Activated CD4-positive, alpha-beta T cell treated with anti-CD3 and anti-CD28 coated beads, Interleukin-2, Interleukin-4, amounts not matched to agents 100 ng/mL and 50 ng/mL, durations not matched to agents 16 hours and 8 hours (primary cell): Measurements from ENCODE around the gene C1orf159.
"Not testable (repeated sequence)": the region's sequence is repeated elsewhere in the genome, so short reads cannot be mapped to it uniquely, and the experiment has no call there.

ENCODE experiments used
- DNase-seq: peaks from one replicate; pipeline ENCODE4 v3.0.0-alpha.2; 2020; ENCODE audit warnings: low spot score

Gene C1orf159

GRCh38 chr1:1118011-1118875, 2.4 kb upstream of the C1orf159 start:
- no peak for DNase-seq

DNA sequence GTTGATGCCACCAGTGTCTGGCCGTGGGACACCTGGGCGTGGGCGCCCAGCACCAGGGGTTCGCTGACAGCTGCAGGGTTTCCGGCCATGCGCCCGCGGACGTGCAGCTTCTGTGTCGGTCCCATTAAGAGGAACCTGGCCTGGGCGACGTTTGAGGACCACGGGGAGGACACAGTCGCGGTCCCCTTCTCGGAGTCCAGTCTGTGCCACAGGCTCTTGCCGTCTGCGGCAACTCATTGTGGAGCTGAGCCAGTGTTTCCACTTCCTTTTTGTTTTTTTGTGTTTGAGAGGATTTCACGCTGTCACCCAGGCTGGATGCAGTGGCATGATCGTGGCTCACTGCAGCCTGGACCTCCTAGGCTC, 1.6 kb upstream of the C1orf159 start:
- DNase-seq, result no peak

- DNase-seq, result no peak
Observed at GRCh38 chr1:1116701-1117468, 996 bp upstream of the C1orf159 start.

GRCh38 chr1:1115136-1115785, 628 bp downstream of the C1orf159 start:
- no peak for DNase-seq

GRCh38 chr1:1114431-1114830, 1.5 kb downstream of the C1orf159 start:
- DNase-seq, result no peak

DNA sequence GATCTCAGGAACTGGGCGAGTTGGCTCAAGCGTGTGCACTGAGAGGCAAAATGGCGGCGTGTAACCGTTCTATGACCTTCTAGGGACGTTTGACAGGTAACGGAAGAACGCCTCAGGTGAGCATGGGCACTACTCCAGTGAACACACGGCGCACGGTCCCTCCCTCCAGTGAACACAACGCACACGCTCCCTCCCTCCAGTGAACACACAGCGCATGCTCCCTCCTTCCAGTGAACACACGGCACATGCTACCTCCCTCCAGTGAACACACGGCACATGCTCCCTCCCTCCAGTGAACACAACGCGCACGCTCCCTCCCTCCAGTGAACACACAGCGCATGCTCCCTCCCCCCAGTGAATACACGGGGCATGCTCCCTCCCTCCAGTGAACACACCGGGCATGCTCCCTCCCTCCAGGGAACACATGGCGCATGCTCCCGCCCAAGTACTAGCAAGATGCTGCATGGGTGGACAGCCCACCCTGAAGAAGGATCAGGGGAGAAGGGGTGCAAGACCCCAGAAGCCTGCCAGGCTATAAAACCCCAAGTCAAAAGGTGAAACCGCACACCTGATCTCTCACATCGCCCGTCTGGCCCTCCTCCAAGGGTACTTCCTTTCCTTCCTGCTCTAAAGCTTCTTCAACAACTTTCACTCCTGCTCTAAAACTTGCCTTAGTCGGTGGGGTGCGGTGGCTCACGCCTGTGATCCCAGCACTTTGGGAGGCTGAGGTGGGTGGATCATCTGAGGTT, 3.5 kb downstream of the C1orf159 start:
- no peak for DNase-seq

- no peak for DNase-seq
Observed at GRCh38 chr1:1111516-1112236, 4.2 kb downstream of the C1orf159 start.

DNA sequence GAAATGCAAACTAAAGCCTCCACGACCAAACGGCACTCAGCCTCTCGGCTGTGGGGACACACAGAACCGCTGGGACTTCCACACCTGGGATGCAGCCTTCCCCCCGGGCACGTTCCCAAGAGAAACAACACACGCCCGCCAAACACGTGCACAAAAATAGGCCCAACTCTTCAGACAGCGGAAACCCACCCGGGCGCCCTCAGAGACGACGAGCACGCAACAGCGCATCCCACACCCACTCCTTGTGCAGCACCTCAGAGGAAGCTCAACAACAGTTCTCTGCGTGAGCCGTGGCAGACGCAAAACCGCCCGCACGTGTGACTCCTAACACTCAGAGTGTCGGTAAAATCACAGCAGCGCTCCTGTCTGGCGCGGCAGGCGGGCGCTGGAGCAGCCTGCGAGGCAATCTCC, 5.3 kb downstream of the C1orf159 start:
- DNase-seq, result no peak

DNA sequence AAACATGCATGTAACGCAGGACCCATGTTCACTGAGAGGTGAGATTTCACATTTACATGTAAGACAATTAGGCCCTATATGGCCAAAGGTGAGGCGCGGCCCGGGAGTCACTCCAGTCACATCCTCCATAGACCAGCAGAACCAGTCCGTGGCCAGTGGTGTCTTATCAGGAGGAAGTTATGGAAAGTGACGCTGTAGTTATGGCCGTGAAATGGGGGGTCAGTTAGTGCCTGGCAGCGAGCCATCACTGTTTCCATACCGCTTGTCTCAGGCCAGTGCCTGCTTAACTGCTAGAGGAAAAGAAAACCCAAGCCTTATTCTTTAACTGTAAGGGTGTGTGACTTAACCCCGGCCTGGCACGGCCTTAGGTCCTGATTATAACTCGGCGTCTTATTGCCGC, 6.1 kb downstream of the C1orf159 start:
- DNase-seq, result no peak

- DNase-seq, result no peak
Observed at GRCh38 chr1:1106510-1107221, 9.2 kb downstream of the C1orf159 start.

DNA sequence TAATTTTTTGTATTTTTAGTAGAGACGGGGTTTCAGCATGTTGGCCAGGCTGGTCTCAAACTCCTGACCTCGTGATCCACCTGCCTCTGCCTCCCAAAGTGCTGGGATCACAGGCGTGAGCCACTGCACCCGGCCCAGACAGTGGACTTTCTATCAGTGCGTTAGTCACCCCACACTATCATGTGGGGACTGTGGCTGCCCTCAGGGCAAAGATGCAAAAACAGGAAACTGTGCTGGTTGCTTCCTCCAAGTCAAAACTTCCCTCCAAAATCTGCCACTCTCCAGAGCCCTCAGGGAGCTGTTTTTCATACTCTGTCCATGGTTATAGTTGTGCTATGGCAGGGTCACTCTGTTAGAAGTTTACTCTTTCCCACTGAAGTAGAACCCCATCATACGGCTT, 11.7 kb downstream of the C1orf159 start:
- not testable (repeated sequence) for DNase-seq

DNA sequence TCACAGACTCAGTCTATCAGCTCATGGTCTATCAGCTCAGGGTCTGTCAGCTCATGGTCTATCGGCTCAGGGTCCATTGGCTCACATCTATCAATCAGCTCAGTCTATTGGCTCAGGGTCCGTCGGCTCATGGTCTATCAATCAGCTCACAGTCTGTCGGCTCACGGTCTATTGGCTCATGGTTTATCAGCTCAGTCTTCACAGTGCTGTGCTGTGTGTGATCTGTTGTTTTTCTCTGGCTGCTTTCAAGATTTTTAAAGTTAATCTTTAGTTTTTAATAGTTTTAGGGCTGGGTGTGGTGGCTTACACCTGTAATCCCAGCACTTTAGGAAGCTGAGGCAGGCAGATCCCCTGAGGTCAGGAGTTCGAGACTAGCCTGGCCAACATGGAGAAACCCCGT, 14.4 kb downstream of the C1orf159 start:
- no peak for DNase-seq

- DNase-seq, result no peak
Observed at GRCh38 chr1:1100296-1100695, 15.6 kb downstream of the C1orf159 start.

- DNase-seq, result no peak
Observed at GRCh38 chr1:1099506-1100183, 16.2 kb downstream of the C1orf159 start.

- DNase-seq, result peak; percentile 54
Observed at GRCh38 chr1:1098681-1099421, 17.0 kb downstream of the C1orf159 start.

DNA sequence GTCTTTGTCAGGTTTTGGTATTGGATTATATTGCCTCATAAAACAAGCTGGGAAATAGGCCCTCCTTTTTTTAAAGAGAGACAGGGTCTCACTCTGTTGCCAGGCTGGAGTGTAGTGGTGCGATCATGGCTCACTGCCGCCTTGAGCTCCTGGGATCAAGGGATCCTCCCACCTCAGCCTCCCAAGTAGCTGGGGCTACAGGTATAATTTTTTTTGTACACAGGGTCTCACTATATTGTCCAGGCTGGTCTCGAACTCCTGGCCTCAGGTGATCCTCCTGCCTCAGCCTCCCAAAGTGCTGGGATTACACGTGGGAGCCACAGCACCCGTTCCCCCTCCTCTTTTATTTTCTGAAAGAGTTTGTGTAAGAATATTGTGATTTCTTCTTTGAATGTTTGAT, 19.8 kb downstream of the C1orf159 start:
- not testable (repeated sequence) for DNase-seq

- no peak for DNase-seq
Observed at GRCh38 chr1:1094981-1095380, 20.9 kb downstream of the C1orf159 start.

- no peak for DNase-seq
Observed at GRCh38 chr1:1093610-1093943, 22.3 kb downstream of the C1orf159 start.

DNA sequence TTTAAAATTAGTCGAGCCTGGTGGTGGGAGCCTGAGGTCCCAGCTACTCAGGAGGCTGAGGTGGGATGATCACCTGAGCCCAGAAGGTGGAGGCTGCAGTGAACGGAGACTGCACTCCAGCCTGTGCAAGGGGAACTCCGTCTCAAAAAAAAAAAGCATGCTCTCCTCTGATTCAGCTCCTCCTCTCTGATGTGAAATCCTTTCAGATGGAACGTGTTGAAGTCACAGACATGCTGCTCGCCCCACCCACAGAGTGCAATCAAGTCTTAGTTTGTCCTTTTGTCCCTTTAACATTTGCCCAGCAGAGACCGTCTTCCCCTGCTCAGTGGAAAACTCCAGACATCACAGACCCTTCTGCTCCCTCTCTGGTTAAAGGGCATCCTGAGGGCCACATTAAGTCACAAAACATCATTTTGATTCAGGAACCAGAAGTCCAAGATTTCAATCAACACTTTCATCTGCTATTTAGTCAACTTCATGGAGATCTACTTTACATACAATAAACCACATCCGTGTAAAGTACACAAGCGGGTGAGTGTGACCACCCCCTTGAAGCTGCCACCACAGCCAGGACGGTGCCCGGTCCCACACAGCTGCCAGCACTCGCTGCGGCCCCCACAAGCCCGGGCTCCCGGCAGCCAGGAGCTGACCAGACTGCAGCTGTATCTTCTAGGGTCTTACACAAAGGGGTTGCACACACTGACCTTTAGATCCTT, 22.8 kb downstream of the C1orf159 start:
- DNase-seq, result no peak
